UCSD-AML1 (cell line): Measurements from ENCODE around the gene STRN3.
"Not testable (repeated sequence)": the region's sequence is repeated elsewhere in the genome, so short reads cannot be mapped to it uniquely, and the experiment has no call there.

Source experiments
- DNase-seq: peaks from one replicate; lab custom pipeline; 2025; ENCODE audit not compliant: unreplicated experiment; lab: John Stamatoyannopoulos, UW

Gene STRN3

GRCh38 chr14:31037709-31038221 is 11.6 kb upstream of the STRN3 start:
- no peak for DNase-seq

- no peak for DNase-seq
Observed at GRCh38 chr14:31036552-31036951, 10.4 kb upstream of the STRN3 start.

- DNase-seq: no peak
Observed at GRCh38 chr14:31030469-31030868, 4.3 kb upstream of the STRN3 start.

- DNase-seq: no peak
Observed at GRCh38 chr14:31029016-31029970, 3.1 kb upstream of the STRN3 start.

GRCh38 chr14:31027847-31028246 is 1.7 kb upstream of the STRN3 start:
- no peak for DNase-seq

GRCh38 chr14:31026450-31027235 is 464 bp upstream of the STRN3 start:
- peak; percentile 95 for DNase-seq

- DNase-seq: peak; percentile 62
Observed at GRCh38 chr14:31025367-31026076, 657 bp downstream of the STRN3 start, which contains the start of gene AP4S1. Gene AP4S1 (plus strand): TSS chr14:31025649. CDS start chr14:31066197, 40,548 bp downstream.

- no peak for DNase-seq
Observed at GRCh38 chr14:31024577-31025366, 1.4 kb downstream of the STRN3 start.

- no peak for DNase-seq
Observed at GRCh38 chr14:31024010-31024480, 2.1 kb downstream of the STRN3 start.

- no peak for DNase-seq
Observed at GRCh38 chr14:31022386-31022785, 3.8 kb downstream of the STRN3 start.

- DNase-seq: no peak
Observed at GRCh38 chr14:31021576-31021949, 4.6 kb downstream of the STRN3 start.

- DNase-seq: no peak
Observed at GRCh38 chr14:31020834-31021575, 5.2 kb downstream of the STRN3 start.

- DNase-seq: no peak
Observed at GRCh38 chr14:31018057-31018645, 8.0 kb downstream of the STRN3 start.

GRCh38 chr14:31013841-31014240 is 12.3 kb downstream of the STRN3 start:
- DNase-seq: no peak

- DNase-seq: no peak
Observed at GRCh38 chr14:31010935-31011334, 15.2 kb downstream of the STRN3 start.

- no peak for DNase-seq
Observed at GRCh38 chr14:31009836-31010574, 16.2 kb downstream of the STRN3 start.

- no peak for DNase-seq
Observed at GRCh38 chr14:31006703-31007102, 19.5 kb downstream of the STRN3 start.

- not testable (repeated sequence) for DNase-seq
Observed at GRCh38 chr14:31004007-31004406, 22.2 kb downstream of the STRN3 start.
